Erythroblast (primary cell): ENCODE results near the gene ADGRV1.
"Not testable (repeated sequence)": the region's sequence is repeated elsewhere in the genome, so short reads cannot be mapped to it uniquely, and the experiment has no call there.

Experiments used
- DNase-seq, 2 experiments: peaks; one replicate each; lab custom pipeline; 2025; lab: John Stamatoyannopoulos, UW
- GATA1 ChIP-seq: IDR thresholded peaks from 2 replicates; pipeline ENCODE4 v1.6.1; 2011; ENCODE audit warnings: low read depth, mild to moderate bottlenecking, control low read depth, low read length, moderate library complexity
- POLR2A ChIP-seq: IDR thresholded peaks from 2 replicates; pipeline ENCODE4 v1.6.1; 2011; ENCODE audit warnings: mild to moderate bottlenecking, low read length

Gene ADGRV1

DNA sequence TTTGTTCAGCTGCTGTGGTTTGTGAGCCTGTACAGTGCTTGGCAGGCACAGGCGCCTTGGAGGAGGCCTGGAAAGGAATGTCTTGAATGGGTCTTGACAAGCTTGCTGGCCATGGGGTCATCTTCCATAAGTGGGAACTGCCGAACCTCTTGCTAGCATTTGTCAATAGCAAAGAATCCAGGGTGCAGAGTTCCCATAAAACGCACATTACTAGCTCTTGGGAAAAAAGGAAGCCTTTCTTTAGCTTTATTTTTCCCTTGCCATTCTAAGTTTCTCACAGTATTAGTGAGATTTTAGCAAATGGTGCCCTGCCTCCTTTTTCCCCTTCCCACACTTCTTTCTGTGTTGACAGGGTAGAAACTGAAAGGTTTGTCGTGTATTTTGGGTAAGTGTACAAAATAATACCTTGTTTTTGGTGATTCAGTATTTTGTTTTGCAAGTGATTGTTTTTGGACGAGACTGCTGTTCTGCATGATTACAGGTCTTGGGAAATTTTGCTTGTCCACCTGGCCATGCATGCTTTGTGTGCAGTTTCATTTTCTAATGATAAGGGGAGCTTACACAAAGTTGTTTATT is 82.0 kb downstream of the ADGRV1 start:
- TF ChIP-seq POLR2A = no peak
- no peak for TF ChIP-seq GATA1
- DNase-seq = no peak

DNA sequence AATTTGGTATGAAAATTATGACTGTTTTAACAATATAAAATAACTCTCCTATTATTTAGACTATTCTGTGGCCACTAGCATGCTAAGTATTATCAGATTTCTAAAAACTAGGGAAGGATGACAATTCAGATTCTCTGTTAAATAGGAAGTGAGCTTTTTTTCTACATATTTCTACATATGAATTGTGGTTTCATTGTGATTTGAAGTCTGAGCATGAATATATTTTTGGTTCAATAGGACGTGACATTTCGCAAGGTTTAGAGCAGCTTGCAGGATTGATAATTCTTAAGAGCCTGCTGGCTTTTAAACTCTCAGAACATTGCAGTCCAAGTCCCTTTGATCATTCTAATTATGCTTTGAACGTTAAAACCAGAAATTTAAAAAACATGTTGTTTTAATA is 82.9 kb downstream of the ADGRV1 start:
- peak in 1 of 2 experiments; percentile 6 for DNase-seq
- TF ChIP-seq GATA1 (no peak), POLR2A (no peak)

DNA sequence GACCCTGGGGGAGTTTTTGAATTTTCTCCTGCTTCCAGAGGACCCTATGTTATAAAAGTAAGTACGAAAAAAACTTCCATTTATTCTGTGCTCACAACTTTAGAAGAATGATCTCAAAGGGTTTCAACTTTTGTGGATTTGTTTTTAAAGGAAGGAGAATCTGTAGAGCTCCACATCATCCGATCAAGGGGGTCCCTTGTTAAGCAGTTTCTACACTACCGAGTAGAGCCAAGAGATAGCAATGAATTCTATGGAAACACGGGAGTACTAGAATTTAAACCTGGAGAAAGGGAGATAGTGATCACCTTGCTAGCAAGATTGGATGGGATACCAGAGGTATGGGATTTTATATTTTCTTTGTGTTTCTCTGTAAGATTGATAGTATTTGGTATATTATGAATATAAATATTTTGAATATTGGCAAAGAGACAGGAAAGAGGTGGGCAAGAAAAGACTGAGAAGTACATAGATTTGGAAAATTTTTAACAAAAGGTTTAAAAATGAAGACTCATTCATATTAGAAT is 84.2 kb downstream of the ADGRV1 start:
- TF ChIP-seq GATA1 (no peak), POLR2A (no peak)
- no peak for DNase-seq

DNA sequence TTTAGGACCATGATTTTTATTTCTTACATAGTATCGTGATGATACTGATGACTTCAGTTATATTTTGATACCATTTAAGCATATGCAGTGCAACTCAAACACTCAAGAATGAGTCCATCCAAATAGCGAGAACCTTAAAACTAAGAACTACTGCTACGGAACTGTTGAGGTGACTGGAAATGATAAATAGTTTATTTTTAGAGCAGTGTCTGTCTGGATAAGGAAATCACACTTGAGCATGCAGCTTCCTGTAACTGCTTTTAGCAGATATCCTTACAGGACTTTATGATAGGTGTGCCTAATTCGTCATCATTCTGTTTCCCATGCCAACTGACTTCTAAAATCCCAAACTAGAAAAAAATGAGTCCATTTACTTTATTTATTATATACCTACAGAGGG is 85.5 kb downstream of the ADGRV1 start:
- TF ChIP-seq POLR2A = no peak
- TF ChIP-seq GATA1 = no peak
- peak; percentile 67 to 77 for DNase-seq

DNA sequence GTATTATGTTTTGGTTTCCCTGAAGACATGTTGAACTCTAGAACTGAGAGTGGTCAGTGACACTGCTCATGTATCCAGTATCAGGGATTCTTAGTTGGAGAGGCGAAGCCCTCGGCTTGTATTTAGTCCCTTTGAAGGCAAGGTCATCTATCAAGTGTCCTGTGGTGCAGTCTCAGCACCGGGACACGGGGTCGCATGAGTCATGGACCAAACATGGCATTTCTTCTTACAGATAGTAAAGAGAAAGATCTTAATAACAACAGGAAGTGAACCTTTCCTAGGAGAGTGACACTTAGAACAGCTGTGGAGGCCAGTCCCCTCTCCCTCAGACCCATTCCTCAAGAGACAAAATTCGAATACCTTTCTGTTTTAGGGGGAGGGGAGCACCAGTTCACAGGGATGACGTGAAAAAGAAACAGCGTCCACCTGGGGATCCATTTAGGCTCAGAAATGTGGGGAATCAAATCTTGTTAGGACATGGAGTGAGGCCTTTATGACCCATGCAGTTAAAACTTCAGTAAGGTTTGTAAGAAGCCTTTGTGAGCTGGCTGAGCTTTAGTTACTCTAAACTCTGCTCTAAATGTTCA is 86.5 kb downstream of the ADGRV1 start:
- TF ChIP-seq POLR2A (no peak), GATA1 (no peak)
- peak; percentile 14 to 44 for DNase-seq

DNA sequence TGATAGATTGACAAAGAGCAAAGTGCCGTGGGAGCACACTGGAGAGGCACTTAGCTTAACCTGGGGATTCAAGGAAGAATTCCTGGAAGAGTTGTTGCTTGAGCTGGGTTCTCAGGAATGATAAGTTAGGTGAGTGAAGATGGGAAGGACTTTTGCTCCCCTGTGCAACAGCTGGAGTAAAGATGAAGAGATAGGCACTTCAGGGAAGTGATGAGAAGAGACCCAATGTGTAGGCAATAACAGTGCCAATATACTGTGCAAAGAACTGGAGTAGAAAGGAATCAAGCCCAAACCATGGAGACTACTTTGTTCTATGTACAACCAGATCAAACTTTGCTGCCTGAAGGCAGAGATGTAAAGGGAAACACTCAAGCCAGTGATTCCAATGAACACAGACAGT is 92.2 kb downstream of the ADGRV1 start:
- DNase-seq = no peak
- TF ChIP-seq GATA1 (no peak), POLR2A (no peak)

DNA sequence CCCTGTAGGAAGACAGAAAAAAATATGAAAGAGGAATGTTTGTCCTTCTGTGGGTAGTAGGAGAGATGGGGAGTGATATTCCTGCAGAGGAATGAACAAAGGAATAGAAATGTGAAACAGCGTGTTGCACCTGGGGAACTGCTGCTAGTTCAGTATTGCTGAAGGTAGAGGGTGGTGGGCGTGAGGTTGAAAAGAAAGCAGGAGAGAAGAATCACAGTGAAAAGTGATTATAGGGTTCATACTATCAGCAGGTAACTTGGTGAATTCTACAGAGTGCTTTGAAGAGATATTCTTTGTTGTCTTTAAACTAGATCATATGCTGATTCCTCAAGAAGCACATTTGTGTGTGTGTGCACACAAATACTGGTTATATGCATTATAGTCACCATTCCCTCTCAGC is 95.6 kb downstream of the ADGRV1 start:
- DNase-seq = no peak
- TF ChIP-seq GATA1 (no peak), POLR2A (no peak)

DNA sequence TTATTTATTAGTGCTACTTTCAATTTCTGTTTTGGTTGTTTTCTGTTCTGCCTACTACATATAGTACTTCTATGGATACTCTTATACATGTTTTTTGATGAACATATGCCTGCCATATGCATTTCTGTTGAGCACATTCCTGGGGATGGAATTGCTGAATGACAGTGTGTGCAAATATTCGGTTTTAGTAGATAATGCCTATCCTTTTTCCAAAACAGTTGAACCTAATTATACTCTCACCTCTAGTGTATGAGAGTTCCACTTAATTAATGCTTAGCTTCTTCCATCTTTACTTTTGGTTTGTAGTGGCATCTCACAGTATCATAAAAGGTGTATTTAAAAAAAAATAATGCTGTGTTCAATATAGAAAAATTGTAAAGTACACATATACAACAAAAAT is 96.8 kb downstream of the ADGRV1 start:
- DNase-seq = no peak

DNA sequence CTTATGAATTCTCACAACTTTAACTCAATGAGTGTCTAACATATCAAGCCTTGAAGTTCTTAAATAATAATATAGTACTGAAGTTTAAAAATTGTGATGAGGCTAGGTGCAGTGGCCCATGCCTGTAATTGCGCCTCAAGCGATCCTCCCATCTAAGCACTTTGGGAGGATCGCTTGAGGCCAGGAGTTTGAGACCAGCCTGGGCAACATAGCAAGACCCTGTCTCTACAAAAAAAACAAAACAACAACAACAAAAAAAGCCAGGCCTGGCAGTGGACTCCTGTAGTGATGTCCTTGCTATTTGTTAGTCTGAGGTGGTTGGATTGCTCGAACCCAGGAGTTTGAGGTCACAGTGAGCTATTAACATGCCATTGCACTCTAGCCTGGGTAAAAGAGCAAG is 98.4 kb downstream of the ADGRV1 start:
- TF ChIP-seq POLR2A = no peak
- TF ChIP-seq GATA1 = no peak
- no peak for DNase-seq

More for the DNA sequence above, 96.8 kb downstream of the ADGRV1 start:
- TF ChIP-seq POLR2A = no peak
- no peak for TF ChIP-seq GATA1

DNA sequence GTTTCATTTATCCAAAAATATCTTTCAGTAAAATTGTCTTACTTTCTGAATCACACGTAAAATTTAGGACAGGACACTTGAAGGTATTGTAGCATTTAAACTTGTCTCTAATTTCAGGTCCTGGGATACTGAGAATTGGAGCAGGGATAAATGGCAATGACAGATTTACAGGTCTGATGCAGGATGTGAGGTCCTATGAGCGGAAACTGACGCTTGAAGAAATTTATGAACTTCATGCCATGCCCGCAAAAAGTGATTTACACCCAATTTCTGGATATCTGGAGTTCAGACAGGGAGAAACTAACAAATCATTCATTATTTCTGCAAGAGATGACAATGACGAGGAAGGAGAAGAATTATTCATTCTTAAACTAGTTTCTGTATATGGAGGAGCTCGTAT is 99.2 kb downstream of the ADGRV1 start:
- TF ChIP-seq POLR2A = no peak
- no peak for TF ChIP-seq GATA1
- DNase-seq = no peak

DNA sequence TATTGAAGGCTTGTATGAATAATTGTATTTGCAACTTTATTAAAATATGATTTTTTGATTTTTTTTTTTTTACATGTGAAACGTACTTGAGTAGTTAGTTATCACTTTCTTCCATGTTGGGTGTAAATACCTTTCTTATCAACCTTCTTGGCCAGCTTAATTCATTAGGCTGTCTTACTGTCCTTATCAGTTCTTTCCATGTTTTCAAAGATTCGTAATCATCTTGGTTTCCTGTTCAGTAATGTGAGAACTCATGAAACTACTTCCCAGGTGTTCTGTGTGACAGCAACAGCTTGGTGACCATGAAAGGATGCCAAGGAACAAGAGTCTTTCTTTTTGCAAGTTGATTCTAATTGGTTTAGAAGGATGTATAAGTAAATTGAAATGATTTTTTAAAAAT is 100.0 kb downstream of the ADGRV1 start:
- peak; percentile 17 to 50 for DNase-seq

DNA sequence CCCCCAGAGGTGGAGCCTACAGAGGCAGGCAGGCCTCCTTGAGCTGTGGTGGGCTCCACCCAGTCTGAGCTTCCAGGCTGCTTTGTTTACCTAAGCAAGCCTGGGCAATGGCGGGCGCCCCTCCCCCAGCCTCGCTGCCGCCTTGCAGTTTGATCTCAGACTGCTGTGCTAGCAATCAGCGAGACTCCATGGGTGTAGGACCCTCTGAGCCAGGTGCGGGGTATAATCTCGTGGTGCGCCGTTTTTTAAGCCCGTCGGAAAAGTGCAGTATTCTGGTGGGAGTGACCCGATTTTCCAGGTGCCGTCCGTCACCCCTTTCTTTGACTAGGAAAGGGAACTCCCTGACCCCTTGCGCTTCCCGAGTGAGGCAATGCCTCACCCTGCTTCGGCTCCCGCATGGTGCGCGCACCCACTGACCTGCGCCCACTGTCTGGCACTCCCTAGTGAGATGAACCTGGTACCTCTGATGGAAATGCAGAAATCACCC is 109.5 kb downstream of the ADGRV1 start:
- DNase-seq = not testable (repeated sequence)

More for the DNA sequence above, 100.0 kb downstream of the ADGRV1 start:
- TF ChIP-seq POLR2A (no peak), GATA1 (no peak)

DNA sequence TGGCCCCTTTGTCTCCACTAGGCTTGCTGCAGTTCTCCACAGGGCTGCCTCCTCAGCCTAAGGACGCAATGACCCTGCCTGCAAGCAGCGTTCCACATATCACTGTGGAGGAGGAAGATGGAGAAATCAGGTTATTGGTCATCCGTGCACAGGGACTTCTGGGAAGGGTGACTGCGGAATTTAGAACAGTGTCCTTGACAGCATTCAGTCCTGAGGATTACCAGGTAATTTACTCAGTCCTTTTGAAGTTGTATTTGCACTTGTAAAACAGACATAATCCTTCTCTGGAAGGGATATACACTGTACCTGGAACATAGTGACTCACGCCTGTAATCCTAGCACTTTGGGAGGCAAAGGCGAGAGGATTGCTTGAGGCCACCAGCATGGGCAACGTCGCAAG is 116.6 kb downstream of the ADGRV1 start:
- TF ChIP-seq GATA1 = no peak
- TF ChIP-seq POLR2A = no peak
- no peak for DNase-seq

DNA sequence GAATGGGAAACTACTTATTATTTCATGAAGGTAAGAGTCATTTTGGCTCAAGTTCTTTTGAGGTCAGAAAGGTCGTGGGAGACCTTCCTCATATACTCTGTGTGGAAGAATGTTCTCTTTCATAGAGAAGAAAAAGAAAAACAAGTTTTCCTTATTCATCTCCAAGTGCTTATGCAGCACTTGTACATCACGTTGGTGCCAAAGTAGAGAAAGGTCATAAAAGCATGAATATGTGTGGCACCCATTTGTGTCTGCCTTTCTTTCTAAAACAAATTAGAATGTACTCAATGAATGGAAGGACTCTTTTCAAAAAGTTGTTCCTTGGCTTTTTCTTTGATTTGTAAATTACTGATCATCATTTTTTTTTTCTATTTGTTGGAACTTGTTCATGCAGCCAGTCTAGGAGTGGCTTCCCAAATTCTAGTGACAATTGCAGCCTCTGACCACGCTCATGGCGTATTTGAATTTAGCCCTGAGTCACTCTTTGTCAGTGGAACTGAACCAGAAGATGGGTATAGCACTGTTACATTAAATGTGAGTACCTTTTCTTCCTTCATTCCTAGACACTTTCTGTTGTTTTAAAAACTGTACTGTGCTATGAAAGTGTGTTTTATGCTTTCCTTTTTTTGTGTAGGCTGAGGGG is 122.4 kb downstream of the ADGRV1 start:
- no peak for TF ChIP-seq POLR2A
- TF ChIP-seq GATA1 = no peak

DNA sequence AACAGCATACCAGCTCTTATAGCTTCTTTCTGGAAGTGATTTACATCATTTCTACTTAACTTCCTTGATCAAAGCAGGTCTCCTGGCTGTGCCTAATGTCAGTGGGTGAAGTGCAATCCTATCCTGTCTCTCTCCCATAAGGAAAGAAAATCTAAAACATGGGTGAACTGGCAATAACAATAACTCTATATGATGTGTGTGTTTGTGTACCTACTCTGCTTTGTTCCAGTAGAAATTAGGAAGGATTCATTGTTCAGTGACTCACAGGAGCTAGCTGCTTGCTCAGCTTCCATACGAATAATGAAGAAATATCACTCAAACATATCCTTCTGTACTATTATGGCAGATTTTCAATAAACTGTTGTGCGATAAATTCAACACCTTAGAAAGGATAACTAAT is 123.7 kb downstream of the ADGRV1 start:
- DNase-seq = no peak
- TF ChIP-seq POLR2A = no peak
- TF ChIP-seq GATA1 = no peak

More for the DNA sequence above, 122.4 kb downstream of the ADGRV1 start:
- no peak for DNase-seq
